22Rv1 (cell line): ENCODE data around the gene GTPBP4.

Source experiments
- CTCF ChIP-seq: fragments of 450-650 bp; IDR thresholded peaks from 2 replicates; pipeline ENCODE4 v1.5.1; 2017; ENCODE audit warnings: mild to moderate bottlenecking
- ZFX ChIP-seq: fragments of 450-650 bp; IDR thresholded peaks from 2 replicates; pipeline ENCODE4 v1.6.1; 2017; ENCODE audit warnings: antibody characterized with exemption, borderline replicate concordance

DNA sequence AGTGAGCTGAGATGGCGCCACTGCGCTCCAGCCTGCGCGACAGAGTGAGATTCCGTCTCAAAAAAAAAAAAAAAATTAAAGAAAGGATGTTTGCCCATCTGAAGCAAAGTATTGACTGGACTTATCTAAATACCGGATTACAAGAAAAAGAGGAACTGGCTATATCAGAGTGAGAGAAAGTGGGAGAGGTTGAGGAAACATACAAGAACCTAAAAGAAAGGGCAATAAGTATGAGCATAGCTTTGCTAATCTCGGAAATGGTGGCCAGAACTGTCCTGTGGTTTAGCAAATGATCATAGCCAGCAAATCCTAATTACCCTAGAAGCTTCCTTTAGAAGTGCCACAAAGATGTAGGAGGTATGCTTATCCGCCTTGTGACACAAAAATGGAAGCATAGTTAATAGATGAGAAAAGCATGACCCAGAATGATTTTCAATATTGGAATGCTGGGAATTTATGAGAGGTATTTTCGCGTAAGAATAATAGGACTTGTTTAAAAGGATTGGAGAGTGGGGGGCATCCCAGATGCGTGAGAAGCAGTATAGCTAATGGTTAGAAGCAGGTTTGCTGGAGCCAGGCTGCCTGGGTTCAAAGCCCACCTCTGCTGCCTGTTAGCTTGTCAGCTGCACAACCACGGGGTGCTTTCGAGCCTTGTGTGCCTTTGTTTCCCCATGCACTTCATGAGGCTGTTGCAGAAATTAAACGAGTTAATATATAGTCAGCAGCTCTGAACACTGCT is 1.2 kb upstream of the GTPBP4 start:
- no peak for TF ChIP-seq CTCF
- no peak for TF ChIP-seq ZFX
